ENCODE results near the gene ATG9A.

ATG9A gene

DNA sequence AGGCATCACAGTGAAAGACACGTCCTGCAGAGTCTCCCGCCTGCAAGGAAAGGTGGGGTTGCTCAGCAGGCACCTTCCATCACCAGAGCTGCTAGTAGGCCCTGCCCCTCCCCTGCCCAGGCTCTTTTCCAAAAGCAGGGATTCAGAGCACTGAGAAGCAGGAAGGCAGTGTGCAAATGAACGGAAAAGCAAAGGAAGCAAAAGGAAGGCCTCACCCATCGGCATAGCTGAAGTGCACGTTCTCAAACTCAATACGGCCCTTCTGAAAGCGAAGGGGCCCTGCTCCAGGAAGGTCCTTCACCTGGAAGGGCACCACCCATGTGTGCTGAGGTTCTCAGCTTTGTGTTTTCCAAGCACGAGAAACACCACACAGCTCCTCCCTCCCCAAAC lies 16.4 kb downstream of the ATG9A start:
- H3K4me2 ChIP-seq (ENCODE audit: low read length): no peak overlapping the region
- peaks cover 7% of the 10 kb centered on the region for H3K4me1 ChIP-seq
- no peak overlapping the region for H3K27ac ChIP-seq
- no peaks in the 10 kb centered on the region for H3K79me2 ChIP-seq
- no peak overlapping the region for H3K9ac ChIP-seq
- no peaks in the 10 kb centered on the region for H3K36me3 ChIP-seq (ENCODE audit: control insufficient read depth, insufficient read depth, low read length)
- H3K4me3 ChIP-seq (ENCODE audit: low read depth, low read length): no peak overlapping the region
- no peaks in the 10 kb centered on the region for H3K27me3 ChIP-seq (ENCODE audit: control insufficient read depth, insufficient read depth, low read length)
- H2AFZ ChIP-seq: no peak overlapping the region
- no peak for TF ChIP-seq CTCF (IDR thresholded peaks at IDR 0.05)
- no peaks in the 10 kb centered on the region for H3K9me3 ChIP-seq (ENCODE audit: control insufficient read depth, low read length)

GRCh38 chr2:219210886-219211362 lies 18.5 kb downstream of the ATG9A start:
- Histone ChIP-seq H3K27me3 (ENCODE audit: control insufficient read depth, insufficient read depth, low read length) (no peaks in the 10 kb centered on the region), H3K36me3 (ENCODE audit: control insufficient read depth, insufficient read depth, low read length) (no peaks in the 10 kb centered on the region)

DNA sequence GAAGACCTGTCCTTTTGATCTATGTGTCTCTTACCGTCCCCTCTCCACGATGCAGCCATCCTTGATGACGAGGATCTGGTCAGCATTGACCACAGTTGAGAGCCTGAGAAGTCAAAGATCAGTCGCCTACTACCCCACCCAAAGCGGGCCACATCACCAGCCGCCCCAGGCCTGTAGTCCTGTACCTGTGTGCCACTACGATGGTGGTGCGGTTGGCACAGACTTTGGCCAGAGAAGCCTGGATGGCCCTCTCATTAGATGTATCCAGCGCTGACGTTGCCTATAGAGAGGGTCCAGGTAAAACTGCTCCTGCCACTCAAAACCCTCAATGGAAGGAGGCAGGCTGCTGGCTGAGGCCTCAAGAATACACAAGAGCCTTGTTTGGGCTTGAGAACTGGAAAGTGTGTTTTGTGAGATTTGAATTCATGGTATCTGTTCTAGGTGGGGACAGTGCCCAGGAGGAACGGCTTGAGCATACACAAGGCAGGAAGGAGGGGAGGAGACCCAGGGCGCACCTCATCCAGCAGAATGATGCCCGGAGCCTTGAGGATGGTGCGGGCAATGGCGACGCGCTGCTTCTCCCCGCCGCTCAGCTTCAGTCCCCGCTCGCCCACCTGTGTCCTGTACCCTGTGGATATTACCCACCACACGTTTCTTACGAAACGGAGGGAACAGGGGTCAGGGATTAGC lies 19.1 kb downstream of the ATG9A start:
- H3K4me2 ChIP-seq (ENCODE audit: low read length): no peak overlapping the region
- no peak for TF ChIP-seq CTCF (IDR thresholded peaks at IDR 0.05)
- H2AFZ ChIP-seq: no peak overlapping the region
- H3K79me2 ChIP-seq: no peaks in the 10 kb centered on the region
- H3K36me3 ChIP-seq (ENCODE audit: control insufficient read depth, insufficient read depth, low read length): no peaks in the 10 kb centered on the region
- H3K27me3 ChIP-seq (ENCODE audit: control insufficient read depth, insufficient read depth, low read length): no peaks in the 10 kb centered on the region
- H3K4me3 ChIP-seq (ENCODE audit: low read depth, low read length): no peak overlapping the region
- no peak overlapping the region for H3K27ac ChIP-seq
- H3K9me3 ChIP-seq (ENCODE audit: control insufficient read depth, low read length): no peaks in the 10 kb centered on the region
- peaks cover 15% of the 10 kb centered on the region for H3K4me1 ChIP-seq
- H3K9ac ChIP-seq: no peak overlapping the region

More at GRCh38 chr2:219210886-219211362, 18.5 kb downstream of the ATG9A start:
- H2AFZ ChIP-seq: no peak overlapping the region
- no peak overlapping the region for H3K4me3 ChIP-seq (ENCODE audit: low read depth, low read length)
- H3K9ac ChIP-seq: no peak overlapping the region
- peaks cover 15% of the 10 kb centered on the region for H3K4me1 ChIP-seq
- H3K9me3 ChIP-seq (ENCODE audit: control insufficient read depth, low read length): no peaks in the 10 kb centered on the region
- no peak for TF ChIP-seq CTCF (IDR thresholded peaks at IDR 0.05)
- no peaks in the 10 kb centered on the region for H3K79me2 ChIP-seq
- no peak overlapping the region for H3K4me2 ChIP-seq (ENCODE audit: low read length)
- no peak overlapping the region for H3K27ac ChIP-seq

GRCh38 chr2:219209236-219210195 lies 19.9 kb downstream of the ATG9A start:
- Histone ChIP-seq H3K9me3 (ENCODE audit: control insufficient read depth, low read length) (no peaks in the 10 kb centered on the region), H3K4me1 (peaks cover 15% of the 10 kb centered on the region), H3K9ac (no peak overlapping the region), H2AFZ (no peak overlapping the region), H3K79me2 (no peaks in the 10 kb centered on the region), H3K27ac (no peak overlapping the region), H3K4me2 (ENCODE audit: low read length) (no peak overlapping the region), H3K36me3 (ENCODE audit: control insufficient read depth, insufficient read depth, low read length) (no peaks in the 10 kb centered on the region), H3K4me3 (ENCODE audit: low read depth, low read length) (no peak overlapping the region), H3K27me3 (ENCODE audit: control insufficient read depth, insufficient read depth, low read length) (no peaks in the 10 kb centered on the region)
- no peak for TF ChIP-seq CTCF (IDR thresholded peaks at IDR 0.05)
